Astrocyte of the cerebellum (primary cell): ENCODE results near the gene GK.
A peak's percentile ranks its signal among the peaks of the same experiment; 100 is the strongest.

ENCODE experiments used
- DNase-seq: peaks from one replicate; pipeline ENCODE4 v3.0.0-alpha.2; 2011; ENCODE audit warnings: low read depth
- H3K4me3 ChIP-seq: 2 replicates; pipeline ENCODE4 v1.5.1; 2011; ENCODE audit warnings: mild to moderate bottlenecking, low read depth, low read length, moderate library complexity
- CTCF ChIP-seq: IDR thresholded peaks from 2 replicates; pipeline ENCODE4 v1.5.1; 2012; ENCODE audit warnings: low read length, low read depth, moderate library complexity, mild to moderate bottlenecking; ENCODE audit errors: missing control alignments
- in situ Hi-C: cut with HindIII; loops from 2 replicates; pipeline ENCODE4 v1.10.0; 2017; ENCODE audit warnings: low sequenced_read_pairs

GK gene

GRCh38 chrX:30679369-30679768, 26.1 kb downstream of the GK start:
- TF ChIP-seq CTCF = no peak
- no peak for DNase-seq
- in situ Hi-C loops = no loop called here
- H3K4me3 ChIP-seq = no peak overlapping the region

GRCh38 chrX:30680618-30681017, 27.4 kb downstream of the GK start:
- TF ChIP-seq CTCF = no peak
- H3K4me3 ChIP-seq = no peak overlapping the region
- in situ Hi-C loops = no loop called here
- DNase-seq = no peak

- in situ Hi-C loops = no loop called here
- no peak overlapping the region for H3K4me3 ChIP-seq
- no peak for TF ChIP-seq CTCF
- no peak for DNase-seq
Observed at GRCh38 chrX:30688641-30689040, 35.4 kb downstream of the GK start.

- no peak overlapping the region for H3K4me3 ChIP-seq
- no peak for DNase-seq
- in situ Hi-C loops = no loop called here
- TF ChIP-seq CTCF = no peak
Observed at GRCh38 chrX:30689116-30689515, 35.9 kb downstream of the GK start.

DNA sequence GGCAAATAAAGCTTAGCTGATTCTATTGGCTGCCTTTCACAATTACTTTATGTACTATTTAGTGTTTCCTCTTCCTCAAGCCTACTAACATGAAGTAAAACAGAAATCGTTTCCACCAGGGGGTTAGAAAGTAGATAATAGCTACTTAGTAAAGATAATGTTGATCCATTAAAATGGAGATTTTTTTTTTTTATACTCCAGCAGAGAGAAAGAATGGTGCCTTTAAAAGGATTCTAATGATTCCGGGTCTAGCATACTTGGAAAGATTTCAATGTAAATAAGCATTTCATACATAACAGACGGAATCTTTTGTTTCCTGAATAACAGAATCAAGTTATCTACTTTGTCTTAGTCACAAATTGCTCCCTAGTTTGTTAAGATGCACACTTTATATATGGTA, 37.1 kb downstream of the GK start:
- H3K4me3 ChIP-seq = no peak overlapping the region
- in situ Hi-C loops = no loop called here
- TF ChIP-seq CTCF = no peak
- no peak for DNase-seq

GRCh38 chrX:30693999-30694650, 40.9 kb downstream of the GK start:
- H3K4me3 ChIP-seq = no peak overlapping the region
- DNase-seq = no peak
- TF ChIP-seq CTCF = no peak
- in situ Hi-C loops = no loop called here

DNA sequence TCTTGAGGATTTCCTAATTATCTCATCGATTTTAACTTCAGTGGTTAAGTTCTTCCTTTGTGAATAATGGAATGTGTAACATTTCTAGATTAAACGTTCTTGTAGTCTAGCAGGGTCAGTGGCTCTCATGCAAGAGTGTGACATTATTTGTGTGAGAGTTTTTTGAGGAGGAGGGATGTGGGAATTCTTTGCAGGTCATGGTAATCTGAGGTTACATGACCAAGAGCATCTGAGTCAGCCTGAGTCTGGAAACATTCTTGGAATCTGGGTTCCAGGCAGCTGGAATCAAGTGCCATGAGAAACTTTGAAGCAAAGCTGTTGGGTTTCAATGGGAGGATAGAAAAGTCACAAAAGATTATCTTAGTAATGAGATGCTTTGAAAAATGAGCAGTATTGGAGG, 49.5 kb downstream of the GK start:
- TF ChIP-seq CTCF = no peak
- no peak overlapping the region for H3K4me3 ChIP-seq
- peak; percentile 26 for DNase-seq
- in situ Hi-C loops = no loop called here
